Measurements from ENCODE around the gene ABHD3. TPM values are rescaled to one million over a fixed set of nuclear protein-coding genes. Genes with fewer than 3 reads are reported as not detected.
"Not testable (repeated sequence)": the region's sequence is repeated elsewhere in the genome, so short reads cannot be mapped to it uniquely, and the experiment has no call there.

Gene ABHD3
- total RNA-seq, 1 experiment from 2014 or later, result 45.4 TPM

GRCh38 chr18:21682371-21683051, 22.1 kb downstream of the ABHD3 start:
- no peaks in the 10 kb centered on the region for H3K9me3 ChIP-seq (ENCODE audit: low read depth, low read length, poor library complexity, severe bottlenecking)
- TF ChIP-seq, protein P1, sequence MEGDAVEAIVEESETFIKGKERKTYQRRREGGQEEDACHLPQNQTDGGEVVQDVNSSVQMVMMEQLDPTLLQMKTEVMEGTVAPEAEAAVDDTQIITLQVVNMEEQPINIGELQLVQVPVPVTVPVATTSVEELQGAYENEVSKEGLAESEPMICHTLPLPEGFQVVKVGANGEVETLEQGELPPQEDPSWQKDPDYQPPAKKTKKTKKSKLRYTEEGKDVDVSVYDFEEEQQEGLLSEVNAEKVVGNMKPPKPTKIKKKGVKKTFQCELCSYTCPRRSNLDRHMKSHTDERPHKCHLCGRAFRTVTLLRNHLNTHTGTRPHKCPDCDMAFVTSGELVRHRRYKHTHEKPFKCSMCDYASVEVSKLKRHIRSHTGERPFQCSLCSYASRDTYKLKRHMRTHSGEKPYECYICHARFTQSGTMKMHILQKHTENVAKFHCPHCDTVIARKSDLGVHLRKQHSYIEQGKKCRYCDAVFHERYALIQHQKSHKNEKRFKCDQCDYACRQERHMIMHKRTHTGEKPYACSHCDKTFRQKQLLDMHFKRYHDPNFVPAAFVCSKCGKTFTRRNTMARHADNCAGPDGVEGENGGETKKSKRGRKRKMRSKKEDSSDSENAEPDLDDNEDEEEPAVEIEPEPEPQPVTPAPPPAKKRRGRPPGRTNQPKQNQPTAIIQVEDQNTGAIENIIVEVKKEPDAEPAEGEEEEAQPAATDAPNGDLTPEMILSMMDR (conservative IDR thresholded peaks at IDR 0.05; ENCODE audit: low read depth, low read length), result no peak
- no peak for TF ChIP-seq EZH2 (IDR thresholded peaks at IDR 0.05; ENCODE audit: borderline replicate concordance, low read depth, low read length, poor library complexity, severe bottlenecking)
- peak overlapping the region; percentile 26 for H3K4me3 ChIP-seq (ENCODE audit: low read depth, low read length, poor library complexity, severe bottlenecking)
- no peaks in the 10 kb centered on the region for H3K27me3 ChIP-seq (replicated peaks; ENCODE audit: insufficient read depth, low read depth, low read length, poor library complexity)
- ChIA-PET CTCF (interaction anchor here (0.6 kb wide), 1 partner anchor 17 kb away, joined by 6 read pairs; no protein-coding TSS in a partner anchor), POLR2A (ENCODE audit: low non-redundant PET) (no interaction called here)
- intact Hi-C loops (cut with micrococcal nuclease; ENCODE audit: unreplicated experiment), result no loop called here
- H3K36me3 ChIP-seq (ENCODE audit: insufficient read depth, low read length, poor library complexity, severe bottlenecking), result no peaks in the 10 kb centered on the region
- H3K27ac ChIP-seq (ENCODE audit: low read depth, low read length, poor library complexity, severe bottlenecking), result peak overlapping the region; percentile 76
- peaks cover 20% of the 10 kb centered on the region for H3K4me1 ChIP-seq (ENCODE audit: insufficient read depth, low read length, poor library complexity, severe bottlenecking)
- BruUV-seq (replicated peaks), result no TSS peak
- peak; percentile 44 for DNase-seq (ENCODE audit: low spot score)

GRCh38 chr18:21680161-21680560, 24.4 kb downstream of the ABHD3 start:
- Histone ChIP-seq H3K27ac (ENCODE audit: low read depth, low read length, poor library complexity, severe bottlenecking) (no peak overlapping the region), H3K36me3 (ENCODE audit: insufficient read depth, low read length, poor library complexity, severe bottlenecking) (no peaks in the 10 kb centered on the region), H3K4me1 (ENCODE audit: insufficient read depth, low read length, poor library complexity, severe bottlenecking) (peaks cover 13% of the 10 kb centered on the region), H3K27me3 (replicated peaks; ENCODE audit: insufficient read depth, low read depth, low read length, poor library complexity) (no peaks in the 10 kb centered on the region), H3K4me3 (ENCODE audit: low read depth, low read length, poor library complexity, severe bottlenecking) (no peak overlapping the region), H3K9me3 (ENCODE audit: low read depth, low read length, poor library complexity, severe bottlenecking) (no peaks in the 10 kb centered on the region)
- intact Hi-C loops (cut with micrococcal nuclease; ENCODE audit: unreplicated experiment), result no loop called here
- TF ChIP-seq EZH2 (IDR thresholded peaks at IDR 0.05; ENCODE audit: borderline replicate concordance, low read depth, low read length, poor library complexity, severe bottlenecking), result no peak
- TF ChIP-seq, protein P1 (conservative IDR thresholded peaks at IDR 0.05; ENCODE audit: low read depth, low read length), result no peak
- no TSS peak for BruUV-seq (replicated peaks)
- POLR2A ChIA-PET (ENCODE audit: low non-redundant PET), result no interaction called here
- DNase-seq (ENCODE audit: low spot score), result no peak
- CTCF ChIA-PET, result no interaction called here

- no TSS peak for BruUV-seq (replicated peaks)
- Histone ChIP-seq H3K27me3 (replicated peaks; ENCODE audit: insufficient read depth, low read depth, low read length, poor library complexity) (no peaks in the 10 kb centered on the region), H3K9me3 (ENCODE audit: low read depth, low read length, poor library complexity, severe bottlenecking) (no peaks in the 10 kb centered on the region), H3K27ac (ENCODE audit: low read depth, low read length, poor library complexity, severe bottlenecking) (no peak overlapping the region), H3K36me3 (ENCODE audit: insufficient read depth, low read length, poor library complexity, severe bottlenecking) (no peaks in the 10 kb centered on the region), H3K4me3 (ENCODE audit: low read depth, low read length, poor library complexity, severe bottlenecking) (no peak overlapping the region), H3K4me1 (ENCODE audit: insufficient read depth, low read length, poor library complexity, severe bottlenecking) (peaks cover 13% of the 10 kb centered on the region)
- DNase-seq (ENCODE audit: low spot score), result no peak
- intact Hi-C loops (cut with micrococcal nuclease; ENCODE audit: unreplicated experiment), result loop anchor here (10.0 kb wide), 1 partner anchor 54 kb away; no protein-coding TSS in a partner anchor
- TF ChIP-seq, protein P1 (conservative IDR thresholded peaks at IDR 0.05; ENCODE audit: low read depth, low read length), result no peak
- TF ChIP-seq EZH2 (IDR thresholded peaks at IDR 0.05; ENCODE audit: borderline replicate concordance, low read depth, low read length, poor library complexity, severe bottlenecking), result no peak
- POLR2A ChIA-PET (ENCODE audit: low non-redundant PET), result no interaction called here
- CTCF ChIA-PET, result no interaction called here
These were observed 25.7 kb downstream of the ABHD3 start for GRCh38 chr18:21678859-21679258.

GRCh38 chr18:21675354-21675753, 29.2 kb downstream of the ABHD3 start:
- BruUV-seq (replicated peaks); H3K4me1 ChIP-seq (ENCODE audit: insufficient read depth, low read length, poor library complexity, severe bottlenecking); H3K27me3 ChIP-seq (replicated peaks; ENCODE audit: insufficient read depth, low read depth, low read length, poor library complexity); H3K36me3 ChIP-seq (ENCODE audit: insufficient read depth, low read length, poor library complexity, severe bottlenecking); H3K4me3 ChIP-seq (ENCODE audit: low read depth, low read length, poor library complexity, severe bottlenecking); CTCF ChIA-PET; DNase-seq (ENCODE audit: low spot score); H3K9me3 ChIP-seq (ENCODE audit: low read depth, low read length, poor library complexity, severe bottlenecking); H3K27ac ChIP-seq (ENCODE audit: low read depth, low read length, poor library complexity, severe bottlenecking); POLR2A ChIA-PET (ENCODE audit: low non-redundant PET): not testable (repeated sequence)
- intact Hi-C loops (cut with micrococcal nuclease; ENCODE audit: unreplicated experiment), result loop anchor here (10.0 kb wide), 1 partner anchor 51 kb away; no protein-coding TSS in a partner anchor

Measured in A673 (cell line).